ENCODE results near the gene SHH. TPM values are rescaled to one million over a fixed set of nuclear protein-coding genes. Genes with fewer than 3 reads are reported as not detected.

SHH gene
- polyA plus RNA-seq, 1 donor from 2014 or later: 1.5 TPM

Other genes with a start within 250 kb of the SHH start
- 53.2 and 53.9 TPM in 2 replicates for gene RBM33, start 167.8 kb downstream of the SHH start, polyA plus RNA-seq